GM21717 (cell line): ENCODE results near the gene HNRNPD.
A peak's percentile ranks its signal among the peaks of the same experiment; 100 is the strongest.
"Not testable (repeated sequence)": the region's sequence is repeated elsewhere in the genome, so short reads cannot be mapped to it uniquely, and the experiment has no call there.

Experiments used
- ATAC-seq: cut with Tn5 transposase; IDR thresholded peaks from one replicate; pipeline ENCODE4 v1.9.1; 2021; ENCODE audit warnings: mild to moderate bottlenecking, moderate library complexity; ENCODE audit not compliant: unreplicated experiment

Gene HNRNPD

GRCh38 chr4:82373486-82373815 is 340 bp downstream of the HNRNPD start:
- ATAC-seq: peak; percentile 21

GRCh38 chr4:82372517-82373485 is 990 bp downstream of the HNRNPD start:
- peak; percentile 27 for ATAC-seq

GRCh38 chr4:82371497-82371896 is 2.3 kb downstream of the HNRNPD start:
- no peak for ATAC-seq

- no peak for ATAC-seq
These were observed 6.2 kb downstream of the HNRNPD start for GRCh38 chr4:82367438-82368097.

GRCh38 chr4:82366431-82366830 is 7.4 kb downstream of the HNRNPD start:
- not testable (repeated sequence) for ATAC-seq

GRCh38 chr4:82363896-82364487 is 9.8 kb downstream of the HNRNPD start:
- ATAC-seq: no peak

- ATAC-seq: peak; percentile 39
These were observed 11.2 kb downstream of the HNRNPD start for GRCh38 chr4:82362565-82362964.

GRCh38 chr4:82360298-82361177 is 13.3 kb downstream of the HNRNPD start:
- no peak for ATAC-seq

GRCh38 chr4:82358847-82359246 is 14.9 kb downstream of the HNRNPD start:
- no peak for ATAC-seq

- no peak for ATAC-seq
These were observed 16.2 kb downstream of the HNRNPD start for GRCh38 chr4:82357640-82358039.

- no peak for ATAC-seq
These were observed 19.0 kb downstream of the HNRNPD start for GRCh38 chr4:82354788-82355187.

- peak; percentile 68 for ATAC-seq
These were observed 20.9 kb downstream of the HNRNPD start for GRCh38 chr4:82352825-82353366.

- no peak for ATAC-seq
These were observed 21.5 kb downstream of the HNRNPD start for GRCh38 chr4:82352118-82352824.

- no peak for ATAC-seq
These were observed 27.7 kb downstream of the HNRNPD start for GRCh38 chr4:82346126-82346525.

GRCh38 chr4:82335043-82335442 is 38.7 kb downstream of the HNRNPD start:
- no peak for ATAC-seq

- not testable (repeated sequence) for ATAC-seq
These were observed 40.1 kb downstream of the HNRNPD start for GRCh38 chr4:82333641-82334040.

- ATAC-seq: no peak
These were observed 42.0 kb downstream of the HNRNPD start for GRCh38 chr4:82331814-82332213.

GRCh38 chr4:82320351-82320750 is 53.4 kb downstream of the HNRNPD start:
- ATAC-seq: no peak

- not testable (repeated sequence) for ATAC-seq
These were observed 70.7 kb downstream of the HNRNPD start for GRCh38 chr4:82303063-82303462.
